NCI-H2227 (cell line): ENCODE measurements around the gene WDR93.

Source experiments
- DNase-seq: peaks from one replicate; lab custom pipeline; 2025; ENCODE audit not compliant: unreplicated experiment; lab: John Stamatoyannopoulos, UW

WDR93 gene

GRCh38 chr15:89747708-89748682, 57.4 kb downstream of the WDR93 start:
- DNase-seq: no peak

- no peak for DNase-seq
These were observed 58.4 kb downstream of the WDR93 start for GRCh38 chr15:89749054-89749453.

DNA sequence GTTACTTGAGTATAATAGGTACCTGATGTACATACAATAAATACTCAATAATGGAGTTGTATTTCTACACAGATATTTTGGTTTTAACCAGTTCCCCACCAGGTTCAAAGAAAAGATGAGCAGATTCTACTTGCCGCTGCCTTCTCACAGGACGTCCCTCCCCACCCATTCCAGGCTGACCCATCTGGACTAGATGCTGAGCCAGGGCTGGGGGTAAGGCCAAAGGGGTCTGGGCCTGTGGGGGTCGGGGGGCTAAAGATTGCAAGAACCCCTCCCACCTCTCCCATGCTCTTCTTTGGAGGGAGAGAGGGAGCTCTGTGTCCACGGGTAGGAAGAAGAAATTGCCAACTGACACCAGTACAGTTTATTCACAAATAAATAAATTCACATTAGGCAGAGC, 58.9 kb downstream of the WDR93 start:
- no peak for DNase-seq

DNA sequence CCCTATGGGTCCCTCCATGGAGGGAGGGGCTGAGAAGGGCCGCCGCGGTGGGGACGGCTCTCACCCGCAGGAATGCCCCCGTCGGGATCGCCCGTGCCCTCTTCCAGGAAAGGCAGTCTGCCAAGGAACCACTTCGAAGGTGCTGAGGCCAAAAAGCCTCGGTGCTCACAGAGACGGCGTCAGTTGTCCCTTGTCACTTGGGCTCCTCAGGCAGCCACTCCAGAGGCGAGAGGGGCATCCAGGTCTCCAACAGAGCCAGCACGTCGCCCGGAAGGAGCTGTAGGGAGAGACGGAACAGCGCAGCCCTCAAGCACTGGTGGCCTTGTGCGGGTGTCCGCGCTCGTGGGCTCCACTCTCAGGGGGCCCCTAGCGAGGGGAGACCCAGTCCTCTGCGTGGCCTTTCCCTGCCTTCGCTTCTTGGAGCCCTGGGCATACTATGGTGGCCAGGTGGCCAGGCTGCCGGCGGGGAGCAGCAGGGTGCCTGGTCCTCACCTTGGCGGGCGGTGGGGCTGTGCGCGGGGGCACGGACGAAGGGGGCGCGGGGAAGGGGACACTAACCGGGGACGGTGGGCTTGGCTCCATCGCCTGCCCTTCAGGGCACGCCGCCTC, 59.4 kb downstream of the WDR93 start:
- peak; percentile 36 for DNase-seq

GRCh38 chr15:89750560-89751542, 60.2 kb downstream of the WDR93 start, which contains the start of gene MESP1:
MESP1 (minus strand) TSS chr15:89751249; CDS start chr15:89751231, 18 bp downstream.
- peak; percentile 93 for DNase-seq

DNA sequence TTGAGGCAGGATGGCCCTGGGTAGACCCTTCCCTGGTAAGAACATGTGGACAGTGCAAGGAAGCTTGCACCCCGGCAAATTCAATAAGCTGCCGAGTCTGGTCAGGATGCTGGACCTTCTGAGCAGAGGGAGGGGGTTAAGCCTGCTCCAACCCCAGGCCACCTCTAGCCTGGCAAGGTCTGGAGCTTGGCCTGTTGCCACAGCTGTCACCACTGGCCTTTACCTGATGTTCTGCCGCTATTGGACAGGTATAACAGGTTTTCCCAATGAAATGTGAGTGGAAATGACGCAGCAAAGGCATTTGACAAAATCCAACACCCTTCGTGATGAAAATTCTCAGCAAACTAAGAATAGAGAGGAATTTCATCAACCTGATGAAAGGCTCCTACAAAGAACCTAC, 61.1 kb downstream of the WDR93 start:
- no peak for DNase-seq

GRCh38 chr15:89753855-89754254, 63.2 kb downstream of the WDR93 start:
- no peak for DNase-seq

DNA sequence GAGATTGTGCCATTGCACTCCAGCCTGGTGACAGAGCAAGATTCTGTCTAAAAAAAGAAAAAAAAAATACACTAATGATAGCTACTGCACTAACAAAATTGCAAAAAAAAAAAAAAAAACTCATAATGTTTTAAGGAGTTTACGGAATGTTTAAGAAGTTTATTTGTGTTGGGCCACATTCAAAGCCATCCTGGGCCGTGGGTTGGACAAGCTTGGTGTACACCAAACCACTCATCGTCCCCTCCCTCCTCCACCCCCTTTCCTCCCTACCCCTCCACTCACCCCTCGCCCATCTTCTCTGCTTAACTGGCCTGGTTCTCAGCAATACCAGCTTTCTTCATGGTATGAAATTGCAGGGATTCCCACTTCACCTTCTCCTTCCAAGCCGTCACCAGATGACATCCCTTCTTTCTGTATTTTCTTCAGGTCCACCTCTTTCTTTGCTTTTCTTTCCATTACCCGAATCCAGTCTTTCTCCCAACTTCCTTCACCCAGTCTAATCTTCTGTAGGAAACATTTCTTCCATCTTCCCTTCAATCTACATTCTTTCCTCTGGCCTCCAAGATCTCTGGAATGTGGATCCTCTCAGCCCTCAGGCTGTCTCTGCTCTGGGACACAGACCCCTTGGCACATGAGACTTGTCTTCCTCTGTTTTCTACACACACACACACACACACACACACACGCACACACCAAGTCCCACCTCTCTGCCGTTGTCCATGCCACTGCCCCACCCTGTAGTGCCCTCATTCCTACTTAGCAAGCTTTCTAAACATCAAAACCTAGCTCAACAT, 63.9 kb downstream of the WDR93 start:
- DNase-seq: no peak

DNA sequence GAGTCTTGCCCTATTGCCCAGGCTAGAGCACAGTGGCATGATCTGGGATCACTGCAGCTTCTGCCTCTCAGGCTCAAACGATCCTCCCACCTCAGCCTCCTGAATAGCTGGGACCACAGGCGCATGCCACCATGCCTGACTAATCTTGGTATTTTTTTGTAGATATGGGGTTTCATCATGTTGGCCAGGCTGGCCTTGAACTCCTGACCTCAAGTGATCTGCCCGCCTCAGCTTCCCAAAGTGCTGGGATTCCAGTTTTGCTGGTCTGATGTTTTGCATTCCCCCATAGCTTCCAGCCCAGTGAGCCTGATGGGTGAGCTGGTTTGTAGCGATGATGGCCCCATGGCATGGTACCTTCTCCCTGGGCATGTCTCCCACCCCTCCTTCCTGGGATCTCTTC, 65.1 kb downstream of the WDR93 start:
- DNase-seq: no peak

DNA sequence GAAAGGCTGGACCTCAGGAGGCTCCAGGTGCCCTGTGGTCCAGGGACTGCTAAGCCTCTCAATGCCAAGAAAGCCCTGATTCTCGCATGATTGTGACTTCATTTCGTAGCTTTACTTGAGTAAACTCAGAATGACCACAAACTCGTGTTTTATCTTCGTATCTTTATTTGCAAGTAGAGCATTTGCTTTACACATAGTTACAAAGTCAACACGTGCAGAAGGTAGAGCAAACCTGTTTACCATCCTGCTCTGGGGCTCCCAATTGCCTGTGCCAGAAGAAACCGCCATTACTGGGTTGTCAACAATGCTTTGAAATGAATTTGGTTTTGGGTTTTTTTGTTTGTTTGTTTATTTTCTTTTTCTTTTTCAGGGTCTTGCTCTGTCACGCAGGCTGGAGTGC, 66.3 kb downstream of the WDR93 start:
- DNase-seq: no peak

- no peak for DNase-seq
These were observed 67.7 kb downstream of the WDR93 start for GRCh38 chr15:89758283-89758682.

DNA sequence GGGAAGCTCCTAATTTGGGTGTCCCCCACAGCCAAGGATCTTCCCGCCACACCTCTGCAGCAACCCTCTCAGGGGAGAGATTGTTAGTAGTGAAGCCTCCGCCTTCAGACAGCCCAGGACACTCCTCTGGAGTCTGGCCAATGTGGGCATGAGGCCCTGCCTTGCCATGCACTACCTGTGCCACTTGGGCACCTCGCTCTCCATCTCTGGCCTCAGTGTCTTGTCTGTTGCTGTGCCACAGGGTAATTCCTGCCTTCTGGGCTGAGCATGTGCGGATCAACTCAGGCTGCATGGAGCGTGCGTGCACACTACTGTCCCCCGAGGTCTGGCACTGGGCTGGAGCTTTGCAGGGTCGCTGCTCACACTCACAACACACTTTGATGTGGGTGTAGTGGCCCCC, 68.4 kb downstream of the WDR93 start:
- DNase-seq: no peak

- DNase-seq: no peak
These were observed 69.2 kb downstream of the WDR93 start for GRCh38 chr15:89759835-89760234.

GRCh38 chr15:89760303-89761008, 69.8 kb downstream of the WDR93 start:
- peak; percentile 75 for DNase-seq

- no peak for DNase-seq
These were observed 70.6 kb downstream of the WDR93 start for GRCh38 chr15:89761009-89761831.

- DNase-seq: no peak
These were observed 71.3 kb downstream of the WDR93 start for GRCh38 chr15:89761929-89762328.

GRCh38 chr15:89765694-89766093, 75.1 kb downstream of the WDR93 start:
- no peak for DNase-seq

GRCh38 chr15:89766357-89767311, 76.0 kb downstream of the WDR93 start:
- DNase-seq: no peak
